HL-60 (cell line): Measurements from ENCODE around the gene PTPDC1.

Experiments
- GABPA ChIP-seq: IDR thresholded peaks from 2 replicates; pipeline ENCODE4 v1.6.1; 2012; ENCODE audit warnings: low read depth
- POLR2AphosphoS5 ChIP-seq: IDR thresholded peaks from 2 replicates; pipeline ENCODE4 v1.6.1; 2012; ENCODE audit warnings: low read depth
- TF ChIP-seq, protein P1 (sequence below): IDR thresholded peaks from one replicate; pipeline ENCODE4 v1.5.1; 2011; ENCODE audit warnings: low read length, control low read depth, inconsistent platforms; ENCODE audit not compliant: insufficient read depth
- TF ChIP-seq, protein P2 (sequence below): IDR thresholded peaks from 2 replicates; pipeline ENCODE4 v1.6.1; 2012; ENCODE audit warnings: low read depth; ENCODE audit not compliant: insufficient replicate concordance

DNA sequence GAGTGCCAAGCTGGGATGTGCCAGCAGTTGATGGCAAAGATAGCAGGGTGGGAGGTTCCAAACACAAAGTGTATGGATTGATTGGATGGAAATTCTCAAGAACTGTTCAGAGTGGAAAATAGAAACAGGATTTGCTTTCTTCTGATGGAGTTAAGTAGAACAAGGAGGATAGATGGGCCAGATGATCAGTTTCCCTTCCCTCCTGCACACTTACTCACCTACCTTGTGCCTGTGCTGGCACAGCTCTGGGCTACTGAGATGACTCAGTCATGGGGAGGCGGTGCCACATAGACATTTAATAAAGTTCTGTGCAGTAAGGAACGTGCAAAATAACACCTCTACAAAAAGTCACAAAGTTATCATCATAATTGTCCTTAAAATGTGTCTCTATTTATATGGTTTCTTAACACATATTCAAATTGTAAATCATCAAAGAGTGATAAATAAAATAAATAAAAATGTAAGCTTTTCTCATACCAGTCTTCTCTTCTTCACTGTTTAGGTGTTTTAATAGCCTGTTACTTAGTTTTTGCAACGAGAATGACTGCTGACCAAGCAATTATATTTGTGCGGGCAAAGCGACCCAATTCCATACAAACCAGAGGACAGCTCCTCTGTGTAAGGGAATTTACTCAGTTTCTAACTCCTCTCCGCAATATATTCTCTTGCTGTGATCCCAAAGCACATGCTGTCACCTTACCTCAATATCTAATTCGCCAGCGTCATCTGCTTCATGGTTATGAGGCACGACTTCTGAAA lies 12.7 kb downstream of the PTPDC1 start:
- TF ChIP-seq, protein P1, sequence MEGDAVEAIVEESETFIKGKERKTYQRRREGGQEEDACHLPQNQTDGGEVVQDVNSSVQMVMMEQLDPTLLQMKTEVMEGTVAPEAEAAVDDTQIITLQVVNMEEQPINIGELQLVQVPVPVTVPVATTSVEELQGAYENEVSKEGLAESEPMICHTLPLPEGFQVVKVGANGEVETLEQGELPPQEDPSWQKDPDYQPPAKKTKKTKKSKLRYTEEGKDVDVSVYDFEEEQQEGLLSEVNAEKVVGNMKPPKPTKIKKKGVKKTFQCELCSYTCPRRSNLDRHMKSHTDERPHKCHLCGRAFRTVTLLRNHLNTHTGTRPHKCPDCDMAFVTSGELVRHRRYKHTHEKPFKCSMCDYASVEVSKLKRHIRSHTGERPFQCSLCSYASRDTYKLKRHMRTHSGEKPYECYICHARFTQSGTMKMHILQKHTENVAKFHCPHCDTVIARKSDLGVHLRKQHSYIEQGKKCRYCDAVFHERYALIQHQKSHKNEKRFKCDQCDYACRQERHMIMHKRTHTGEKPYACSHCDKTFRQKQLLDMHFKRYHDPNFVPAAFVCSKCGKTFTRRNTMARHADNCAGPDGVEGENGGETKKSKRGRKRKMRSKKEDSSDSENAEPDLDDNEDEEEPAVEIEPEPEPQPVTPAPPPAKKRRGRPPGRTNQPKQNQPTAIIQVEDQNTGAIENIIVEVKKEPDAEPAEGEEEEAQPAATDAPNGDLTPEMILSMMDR, result no peak
- TF ChIP-seq POLR2AphosphoS5 (no peak), GABPA (no peak)
- TF ChIP-seq, protein P2, sequence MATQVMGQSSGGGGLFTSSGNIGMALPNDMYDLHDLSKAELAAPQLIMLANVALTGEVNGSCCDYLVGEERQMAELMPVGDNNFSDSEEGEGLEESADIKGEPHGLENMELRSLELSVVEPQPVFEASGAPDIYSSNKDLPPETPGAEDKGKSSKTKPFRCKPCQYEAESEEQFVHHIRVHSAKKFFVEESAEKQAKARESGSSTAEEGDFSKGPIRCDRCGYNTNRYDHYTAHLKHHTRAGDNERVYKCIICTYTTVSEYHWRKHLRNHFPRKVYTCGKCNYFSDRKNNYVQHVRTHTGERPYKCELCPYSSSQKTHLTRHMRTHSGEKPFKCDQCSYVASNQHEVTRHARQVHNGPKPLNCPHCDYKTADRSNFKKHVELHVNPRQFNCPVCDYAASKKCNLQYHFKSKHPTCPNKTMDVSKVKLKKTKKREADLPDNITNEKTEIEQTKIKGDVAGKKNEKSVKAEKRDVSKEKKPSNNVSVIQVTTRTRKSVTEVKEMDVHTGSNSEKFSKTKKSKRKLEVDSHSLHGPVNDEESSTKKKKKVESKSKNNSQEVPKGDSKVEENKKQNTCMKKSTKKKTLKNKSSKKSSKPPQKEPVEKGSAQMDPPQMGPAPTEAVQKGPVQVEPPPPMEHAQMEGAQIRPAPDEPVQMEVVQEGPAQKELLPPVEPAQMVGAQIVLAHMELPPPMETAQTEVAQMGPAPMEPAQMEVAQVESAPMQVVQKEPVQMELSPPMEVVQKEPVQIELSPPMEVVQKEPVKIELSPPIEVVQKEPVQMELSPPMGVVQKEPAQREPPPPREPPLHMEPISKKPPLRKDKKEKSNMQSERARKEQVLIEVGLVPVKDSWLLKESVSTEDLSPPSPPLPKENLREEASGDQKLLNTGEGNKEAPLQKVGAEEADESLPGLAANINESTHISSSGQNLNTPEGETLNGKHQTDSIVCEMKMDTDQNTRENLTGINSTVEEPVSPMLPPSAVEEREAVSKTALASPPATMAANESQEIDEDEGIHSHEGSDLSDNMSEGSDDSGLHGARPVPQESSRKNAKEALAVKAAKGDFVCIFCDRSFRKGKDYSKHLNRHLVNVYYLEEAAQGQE, result no peak
